A549 (cell line): ENCODE data around the gene UGT1A10. TPM values are rescaled to one million over a fixed set of nuclear protein-coding genes. Genes with fewer than 3 reads are reported as not detected.

Experiments
- ATAC-seq, 2 experiments: fragments of 200-7000 bp in 1 of 2; fragments of >200 bp in 1 of 2; cut with Nextera tagmentation in 1 of 2; cut with Tn5 transposase in 1 of 2; 3 replicates each; pipeline versions ENCODE4 v1.8.0 to v1.9.1; 2018 to 2020; ENCODE audit warnings: mild to moderate bottlenecking in 1 of 2, moderate library complexity in 1 of 2
- CTCF ChIA-PET: fragments of 300-600 bp; sonication (Branson Sonifier 250); formaldehyde crosslinking; extraction: SDS; loops from one replicate; lab custom pipeline; 2021; ENCODE audit warnings: antibody characterized with exemption, inconsistent platforms; lab: Yijun Ruan, JAX
- POLR2A ChIA-PET: fragments of 350-600 bp; formaldehyde crosslinking; extraction: SDS; loops from one replicate; lab custom pipeline; 2021; ENCODE audit warnings: antibody characterized with exemption, inconsistent platforms; lab: Yijun Ruan, JAX
- DNase-seq, 2 experiments: peaks; one replicate each; pipeline versions ENCODE4 v3.0.0 to v3.0.0-alpha.2; 2011 to 2016; ENCODE audit warnings: low read depth in 1 of 2, low spot score in 1 of 2
- FAIRE-seq: peaks from 2 replicates; lab custom pipeline; 2011; peaks lifted over from hg19 to GRCh38; lab: Jason Lieb, UNC
- H3K27ac ChIP-seq, 2 experiments: fragments of >200 bp; sonication (Bioruptor Twin); formaldehyde crosslinking; 3 replicates each; pipeline ENCODE4 v1.5.1; 2016 to 2017
- H3K4me1 ChIP-seq: fragments of >200 bp; sonication (Bioruptor Twin); formaldehyde crosslinking; 3 replicates; pipeline ENCODE4 v1.6.1; 2016
- H3K4me2 ChIP-seq: fragments of >200 bp; sonication (Bioruptor Twin); formaldehyde crosslinking; 3 replicates; pipeline ENCODE4 v1.6.1; 2016
- H3K4me3 ChIP-seq: fragments of >200 bp; sonication (Bioruptor Twin); formaldehyde crosslinking; 3 replicates; pipeline ENCODE4 v1.5.1; 2016
- H3K9me3 ChIP-seq: fragments of >200 bp; sonication (Bioruptor Twin); formaldehyde crosslinking; 3 replicates; pipeline ENCODE4 v1.6.1; 2016
- ATOH8 ChIP-seq: fragments of 250-450 bp; sonication (Bioruptor Pico); IDR thresholded peaks from 2 replicates; pipeline ENCODE4 v1.5.0; 2020; ENCODE audit warnings: low read depth, mild to moderate bottlenecking, moderate library complexity
- CBX2 ChIP-seq: fragments of 200-600 bp; sonication (generic); IDR thresholded peaks from 2 replicates; pipeline ENCODE4 v1.6.1; 2016; ENCODE audit warnings: low read depth, mild to moderate bottlenecking, borderline replicate concordance
- CTCF ChIP-seq: fragments of >200 bp; sonication (Bioruptor Twin); formaldehyde crosslinking; IDR thresholded peaks from 3 replicates; pipeline ENCODE4 v1.5.1; 2016
- EHMT2 ChIP-seq: fragments of 200-600 bp; sonication (generic); IDR thresholded peaks from 2 replicates; pipeline ENCODE4 v1.6.1; 2016; ENCODE audit warnings: antibody characterized with exemption, low read depth, mild to moderate bottlenecking, moderate library complexity
- GATA3 ChIP-seq: IDR thresholded peaks from 2 replicates; pipeline ENCODE4 v1.6.1; 2012; ENCODE audit warnings: borderline replicate concordance
- HES2 ChIP-seq: fragments of >200 bp; sonication (Bioruptor Twin); formaldehyde crosslinking; IDR thresholded peaks from 2 replicates; pipeline ENCODE4 v1.6.1; 2016
- HEYL ChIP-seq: fragments of 250-450 bp; sonication (Bioruptor Pico); IDR thresholded peaks from 2 replicates; pipeline ENCODE4 v1.8.0; 2021; ENCODE audit warnings: mild to moderate bottlenecking, moderate library complexity
- NPAS2 ChIP-seq: fragments of 250-450 bp; sonication (Bioruptor Pico); IDR thresholded peaks from 2 replicates; pipeline ENCODE4 v1.8.0; 2022; ENCODE audit warnings: mild to moderate bottlenecking, moderate library complexity, borderline replicate concordance
- NR3C1 ChIP-seq: fragments of >200 bp; sonication (Bioruptor Twin); formaldehyde crosslinking; IDR thresholded peaks from 3 replicates; pipeline ENCODE4 v1.6.1; 2017
- PBX3 ChIP-seq: IDR thresholded peaks from 2 replicates; pipeline ENCODE4 v1.6.1; 2012
- PHF8 ChIP-seq: fragments of 200-600 bp; sonication (generic); IDR thresholded peaks from 2 replicates; pipeline ENCODE4 v1.6.1; 2016; ENCODE audit warnings: low read depth, mild to moderate bottlenecking, antibody characterized with exemption, moderate library complexity, borderline replicate concordance
- POLR2A ChIP-seq: IDR thresholded peaks from 2 replicates; pipeline ENCODE4 v1.6.1; 2012; ENCODE audit warnings: mild to moderate bottlenecking, low read length
- POLR2AphosphoS2 ChIP-seq: conservative IDR thresholded peaks from 2 replicates; pipeline ENCODE4 v1.6.1; 2012; ENCODE audit warnings: low read length, improper control_type of control experiment, inconsistent platforms
- RARB ChIP-seq: fragments of 250-450 bp; sonication (Bioruptor Pico); IDR thresholded peaks from 2 replicates; pipeline ENCODE4 v1.8.0; 2021; ENCODE audit warnings: mild to moderate bottlenecking, moderate library complexity
- RCOR1 ChIP-seq: fragments of 150-350 bp; IDR thresholded peaks from 2 replicates; pipeline ENCODE4 v1.6.1; 2014; ENCODE audit warnings: antibody characterized with exemption, low read length, low read depth
- REST ChIP-seq: fragments of 200-600 bp; sonication (generic); IDR thresholded peaks from 2 replicates; pipeline ENCODE4 v1.6.1; 2016; ENCODE audit warnings: antibody characterized with exemption, mild to moderate bottlenecking, moderate library complexity
- RFX5 ChIP-seq: fragments of 450-650 bp; IDR thresholded peaks from 2 replicates; pipeline ENCODE4 v1.7.1; 2014; ENCODE audit warnings: antibody characterized with exemption, mild to moderate bottlenecking, moderate library complexity
- USF2 ChIP-seq: fragments of 450-650 bp; IDR thresholded peaks from 2 replicates; pipeline ENCODE4 v1.6.1; 2014; ENCODE audit warnings: antibody characterized with exemption
- ZSCAN20 ChIP-seq: fragments of 250-450 bp; sonication (Bioruptor Pico); IDR thresholded peaks from 2 replicates; pipeline ENCODE4 v1.8.0; 2022; ENCODE audit warnings: mild to moderate bottlenecking, moderate library complexity
- WGBS: methylation state at CpG from one replicate; pipeline ENCODE4 v1.1.6; 2017; ENCODE audit errors: missing lambda C conversion rate; 5-methylcytosine and 5-hydroxymethylcytosine counted together
- polyA plus RNA-seq, 4 experiments: library from polyadenylated mRNA; depleted of rRNA in 3 of 4; stranded (reverse); fragments of >200 nt; fragmentation: RNase III in 1 of 4; extraction: RNeasy Plus Mini Kit Qiagen cat#74134 plus additional on column Dnase treatment in 1 of 4; gene quantifications; 2 replicates in 3 of 4; 3 replicates in 1 of 4; pipeline ENCODE4 v1.2.3, GENCODE V29; 2011 to 2017

UGT1A10 gene
- polyA plus RNA-seq, 2 of the 4 experiments (the other 2 are of a cell fraction), result 0.10 TPM; not detected in 1

GRCh38 chr2:233769260-233769659, 133.0 kb downstream of the UGT1A10 start (continued):
- no peak for TF ChIP-seq RFX5
- TF ChIP-seq RARB (CRISPR knock-in tag), result no peak
- no peak for TF ChIP-seq CBX2
- TF ChIP-seq POLR2A, result no peak
- no peak for TF ChIP-seq ZSCAN20 (CRISPR knock-in tag)
- TF ChIP-seq REST, result no peak
- no peak for TF ChIP-seq POLR2AphosphoS2
- no peak for TF ChIP-seq NR3C1
- no peak for TF ChIP-seq CTCF
- no peak for TF ChIP-seq PHF8
- no peak for TF ChIP-seq HES2

GRCh38 chr2:233772153-233772552, 135.9 kb downstream of the UGT1A10 start:
- Histone ChIP-seq H3K9me3 (peaks cover 22% of the 10 kb centered on the region), H3K4me1 (no peaks in the 10 kb centered on the region; the same call in 2 of the 3 replicates), H3K27ac (peak overlapping the region in 1 of 2 experiments; percentile 36; a peak in 1 of 6 replicates), H3K4me2 (no peak overlapping the region), H3K4me3 (no peak overlapping the region)
- TF ChIP-seq ATOH8 (no peak), CBX2 (no peak), RARB (CRISPR knock-in tag) (no peak), RCOR1 (no peak), USF2 (no peak), NR3C1 (no peak), NPAS2 (CRISPR knock-in tag) (no peak), EHMT2 (no peak), PBX3 (no peak), ZSCAN20 (CRISPR knock-in tag) (no peak), CTCF (no peak), HEYL (CRISPR knock-in tag) (no peak), GATA3 (no peak)
- 95% methylated on average over 16 of the region's 16 CpGs for WGBS
- DNase-seq (no peak), ATAC-seq (no peak), FAIRE-seq (no peak)
- CTCF ChIA-PET, result no interaction called here
- POLR2A ChIA-PET, result no interaction called here
